CD4-positive, alpha-beta memory T cell (primary cell): ENCODE results near the gene PIEZO2. TPM values are rescaled to one million over a fixed set of nuclear protein-coding genes. Genes with fewer than 3 reads are reported as not detected.
"Not testable (repeated sequence)": the region's sequence is repeated elsewhere in the genome, so short reads cannot be mapped to it uniquely, and the experiment has no call there.

ENCODE experiments used
- CTCF ChIA-PET: fragments of 350-600 bp; sonication (Branson Sonifier 250); formaldehyde crosslinking; loops from one replicate; lab custom pipeline; 2021; ENCODE audit warnings: inconsistent platforms; ENCODE audit not compliant: partially characterized antibody; lab: Charles Lee
- POLR2A ChIA-PET: fragments of 350-600 bp; sonication (Branson Sonifier 250); formaldehyde crosslinking; loops from one replicate; lab custom pipeline; 2021; ENCODE audit not compliant: partially characterized antibody; lab: Charles Lee
- DNase-seq, 5 donors: peaks; one replicate each; pipeline versions ENCODE4 v3.0.0 to v3.0.0-alpha.2; 2020 to 2022; ENCODE audit warnings: mixed read lengths in 1 of 5
- H3K27ac ChIP-seq: one replicate; pipeline ENCODE4 v1.7.0; 2013; ENCODE audit warnings: low read depth, low read length
- H3K27me3 ChIP-seq: 2 replicates; pipeline ENCODE4 v1.7.0; 2013; ENCODE audit warnings: mild to moderate bottlenecking, low read length, moderate library complexity; ENCODE audit not compliant: insufficient read depth
- H3K36me3 ChIP-seq: 2 replicates; pipeline ENCODE4 v1.7.0; 2013; ENCODE audit warnings: mild to moderate bottlenecking, low read length, moderate library complexity; ENCODE audit not compliant: insufficient read depth
- H3K4me1 ChIP-seq: 2 replicates; pipeline ENCODE4 v1.7.0; 2013; ENCODE audit warnings: mild to moderate bottlenecking, low read length, moderate library complexity; ENCODE audit not compliant: insufficient read depth
- H3K4me3 ChIP-seq, 2 donors: one replicate each; pipeline ENCODE4 v1.7.0; 2013; ENCODE audit warnings: low read length in 2 of 2, mild to moderate bottlenecking in 1 of 2
- H3K9me3 ChIP-seq, 2 donors: one replicate each; pipeline ENCODE4 v1.7.0; 2013; ENCODE audit warnings: low read length in 2 of 2, control low read depth in 1 of 2; ENCODE audit not compliant: control insufficient read depth in 1 of 2
- H3K27ac Mint-ChIP-seq, 7 donors: one replicate each; pipeline ENCODE4 v1.8.0; 2020 to 2021; ENCODE audit warnings: mixed read lengths in 7 of 7, mild to moderate bottlenecking in 6 of 7, inconsistent platforms in 3 of 7, moderate library complexity in 3 of 7
- H3K27me3 Mint-ChIP-seq, 2 donors: one replicate each; pipeline ENCODE4 v1.8.0; 2020 to 2021; ENCODE audit warnings: mixed read lengths in 2 of 2
- H3K36me3 Mint-ChIP-seq, 2 donors: one replicate each; pipeline ENCODE4 v1.8.0; 2020 to 2021; ENCODE audit warnings: mixed read lengths in 2 of 2, inconsistent platforms in 1 of 2, mild to moderate bottlenecking in 1 of 2
- H3K4me1 Mint-ChIP-seq, 4 donors: one replicate each; pipeline ENCODE4 v1.8.0; 2020 to 2021; ENCODE audit warnings: mixed read lengths in 4 of 4, mild to moderate bottlenecking in 1 of 4
- H3K4me3 Mint-ChIP-seq, 8 donors: one replicate each; pipeline ENCODE4 v1.8.0; 2020 to 2021; ENCODE audit warnings: mixed read lengths in 8 of 8, mild to moderate bottlenecking in 7 of 8, moderate library complexity in 6 of 8, inconsistent platforms in 3 of 8
- H3K9me3 Mint-ChIP-seq, 8 donors: one replicate each; pipeline ENCODE4 v1.8.0; 2020 to 2021; ENCODE audit warnings: mixed read lengths in 8 of 8, mild to moderate bottlenecking in 5 of 8, inconsistent platforms in 3 of 8, moderate library complexity in 1 of 8
- intact Hi-C: fragments of 100-400 bp; cut with micrococcal nuclease; formaldehyde crosslinking; loops from one replicate; pipeline ENCODE4 v1.15.1; 2023
- polyA plus RNA-seq, 2 donors: library from polyadenylated mRNA; unstranded; fragments of 300-500 nt; fragmentation: Illumina TruSeq; gene quantifications; one replicate each; pipeline ENCODE4 v1.2.3, GENCODE V29; 2021
- total RNA-seq, 2 experiments: library from RNA; stranded (reverse); gene quantifications; one replicate each; pipeline ENCODE4 v1.2.3, GENCODE V29; 2021

Gene PIEZO2
- total and polyA plus RNA-seq, 4 experiments from 2014 or later = not detected

DNA sequence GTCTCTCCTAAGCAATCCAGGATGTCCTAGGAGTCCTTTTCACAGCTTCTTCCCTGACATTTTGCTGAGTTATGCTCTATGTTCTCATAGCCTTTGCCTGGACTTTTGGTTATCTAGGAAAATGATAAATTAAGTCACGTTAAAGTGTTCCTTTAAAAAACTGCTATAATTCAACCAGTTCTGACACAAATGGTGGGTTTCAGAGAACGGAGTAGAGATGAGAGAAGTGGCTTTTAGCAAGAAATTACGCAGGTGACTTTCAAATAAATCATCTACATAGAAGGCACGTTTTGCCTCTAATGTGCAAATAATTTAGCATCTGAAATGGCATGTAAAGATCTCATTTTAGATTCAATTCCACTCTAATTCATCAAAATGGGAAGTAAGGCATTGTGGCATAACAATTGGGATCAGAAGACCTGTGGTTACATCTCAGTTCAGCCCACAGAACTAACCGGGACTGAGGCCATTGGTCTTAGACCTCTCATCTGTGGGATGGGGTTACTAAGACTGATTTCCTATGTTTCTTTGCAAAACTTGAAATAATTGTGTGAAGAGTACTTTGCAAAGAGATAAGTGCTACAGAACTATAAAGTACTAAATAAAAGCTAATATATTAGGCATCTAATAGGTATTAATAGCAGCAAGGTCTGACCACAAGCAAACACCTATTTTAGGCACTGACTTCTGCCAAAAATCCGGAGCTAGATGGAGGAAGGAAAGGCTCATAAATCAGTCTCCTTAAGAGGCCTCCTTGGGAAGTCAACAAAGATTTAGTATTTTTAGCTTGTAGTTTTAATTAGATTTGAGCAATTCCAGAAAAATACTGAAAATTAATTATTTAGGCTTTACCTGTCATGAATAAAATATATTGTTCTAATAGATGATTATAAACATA lies 211.4 kb downstream of the PIEZO2 start:
- no peak overlapping the region for H3K4me3 ChIP-seq
- no peak overlapping the region for H3K27ac ChIP-seq
- H3K4me1 ChIP-seq = no peaks in the 10 kb centered on the region
- CTCF ChIA-PET = no interaction called here
- intact Hi-C loops = loop anchor here (10.0 kb wide), 1 partner anchor 57 kb away; no protein-coding TSS in a partner anchor
- peaks cover 0 to 2% of the 10 kb centered on the region in 2 donors for H3K36me3 Mint-ChIP-seq
- no peaks in the 10 kb centered on the region for H3K4me1 Mint-ChIP-seq
- H3K36me3 ChIP-seq = no peaks in the 10 kb centered on the region
- peaks cover 0 to 3% of the 10 kb centered on the region in 2 donors for H3K27me3 Mint-ChIP-seq
- POLR2A ChIA-PET = no interaction called here
- H3K9me3 ChIP-seq = no peaks in the 10 kb centered on the region
- H3K27me3 ChIP-seq = no peaks in the 10 kb centered on the region
- no peak overlapping the region for H3K27ac Mint-ChIP-seq
- no peak overlapping the region for H3K4me3 Mint-ChIP-seq
- H3K9me3 Mint-ChIP-seq = peaks cover 3 to 16% (median 5%) of the 10 kb centered on the region in 8 donors
- DNase-seq = no peak

DNA sequence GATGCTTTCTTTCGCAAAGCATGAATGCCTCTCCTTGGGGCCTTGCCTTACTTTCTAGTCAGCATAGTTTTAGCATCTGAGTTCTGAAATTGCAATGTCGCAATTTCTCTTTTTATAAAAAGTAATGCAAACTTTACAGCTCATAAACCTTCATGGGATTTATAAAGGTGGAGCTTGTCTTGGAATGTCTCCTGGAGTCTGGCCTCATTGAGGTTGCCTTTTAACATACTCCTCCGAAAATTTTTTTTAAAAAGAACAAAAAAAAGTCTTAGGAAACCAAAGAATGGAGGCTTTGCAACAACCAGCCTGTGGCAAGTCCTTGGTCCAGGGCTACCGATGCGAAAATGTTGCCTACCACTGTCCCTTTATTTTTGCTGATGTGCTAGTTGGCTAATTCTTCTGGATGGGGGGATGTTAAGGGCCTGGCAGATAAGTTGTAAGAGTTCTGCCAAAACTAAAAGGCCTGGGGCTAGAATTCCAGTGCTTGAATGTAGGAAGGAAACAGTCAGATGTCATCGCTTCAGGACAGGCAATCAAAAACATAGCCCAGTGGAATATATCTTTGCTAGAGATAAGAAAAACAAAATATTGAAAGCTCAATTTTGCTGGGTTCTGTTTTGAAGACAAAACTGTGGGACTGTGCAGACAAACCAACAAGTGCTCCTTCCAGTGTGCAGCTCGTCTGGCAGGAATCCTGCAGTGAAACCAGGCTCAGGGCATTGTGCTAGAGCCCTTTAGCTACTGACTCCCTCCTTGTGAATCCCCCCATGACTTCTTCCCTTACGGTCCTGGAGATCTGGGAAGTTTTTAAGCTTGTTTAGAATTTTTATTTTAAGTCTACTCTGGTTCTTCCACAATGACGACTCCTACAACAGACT lies 213.0 kb downstream of the PIEZO2 start:
- ChIA-PET CTCF (no interaction called here), POLR2A (no interaction called here)
- DNase-seq = no peak
- Histone ChIP-seq H3K4me3 (no peak overlapping the region), H3K36me3 (no peaks in the 10 kb centered on the region), H3K9me3 (no peaks in the 10 kb centered on the region), H3K4me1 (no peaks in the 10 kb centered on the region), H3K27me3 (no peaks in the 10 kb centered on the region), H3K27ac (no peak overlapping the region)
- peaks cover 2 to 3% of the 10 kb centered on the region in 2 donors for H3K27me3 Mint-ChIP-seq
- H3K27ac Mint-ChIP-seq = no peak overlapping the region
- intact Hi-C loops = loop anchor here (10.0 kb wide), 1 partner anchor 58 kb away; no protein-coding TSS in a partner anchor
- H3K36me3 Mint-ChIP-seq = no peaks in the 10 kb centered on the region
- no peaks in the 10 kb centered on the region for H3K4me1 Mint-ChIP-seq
- H3K4me3 Mint-ChIP-seq = no peak overlapping the region
- peaks cover 0 to 6% (median 1%) of the 10 kb centered on the region in 8 donors for H3K9me3 Mint-ChIP-seq

GRCh38 chr18:10935588-10935987 lies 213.8 kb downstream of the PIEZO2 start:
- Mint-ChIP-seq H3K9me3 (peaks cover 0 to 6% (median 0%) of the 10 kb centered on the region in 8 donors), H3K4me1 (no peaks in the 10 kb centered on the region), H3K36me3 (no peaks in the 10 kb centered on the region), H3K27me3 (peaks cover 2 to 3% of the 10 kb centered on the region in 2 donors), H3K4me3 (no peak overlapping the region), H3K27ac (no peak overlapping the region)
- intact Hi-C loops = loop anchor here (10.0 kb wide), 1 partner anchor 59 kb away; no protein-coding TSS in a partner anchor
- Histone ChIP-seq H3K4me1 (no peaks in the 10 kb centered on the region), H3K27ac (no peak overlapping the region), H3K9me3 (no peaks in the 10 kb centered on the region), H3K4me3 (no peak overlapping the region), H3K36me3 (no peaks in the 10 kb centered on the region), H3K27me3 (no peaks in the 10 kb centered on the region)
- POLR2A ChIA-PET = no interaction called here
- no peak for DNase-seq
- CTCF ChIA-PET = no interaction called here

DNA sequence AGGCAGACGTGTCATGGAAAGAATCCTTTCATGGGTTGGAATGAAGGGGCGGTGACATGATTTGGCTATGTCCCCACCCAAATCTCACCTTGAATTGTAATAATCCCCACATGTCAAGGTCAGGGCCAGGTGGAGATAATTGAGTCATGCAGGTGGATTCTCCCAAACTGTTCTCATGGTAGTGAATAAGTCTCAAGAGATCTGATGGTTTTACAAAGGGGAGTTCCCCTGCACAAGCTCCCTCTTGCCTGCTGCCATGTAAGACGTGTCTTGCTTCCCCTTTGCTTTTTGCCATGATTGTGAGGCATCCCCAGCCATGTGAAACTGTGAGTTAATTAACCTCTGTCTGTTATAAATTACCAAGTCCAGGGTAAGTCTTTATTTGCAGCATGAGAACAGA lies 215.7 kb downstream of the PIEZO2 start:
- H3K36me3 ChIP-seq, DNase-seq, H3K27me3 Mint-ChIP-seq, H3K4me3 Mint-ChIP-seq, H3K27me3 ChIP-seq, H3K27ac ChIP-seq, H3K4me3 ChIP-seq, CTCF ChIA-PET, POLR2A ChIA-PET, H3K27ac Mint-ChIP-seq, H3K36me3 Mint-ChIP-seq, H3K4me1 ChIP-seq, H3K9me3 ChIP-seq, H3K4me1 Mint-ChIP-seq, H3K9me3 Mint-ChIP-seq: not testable (repeated sequence)
- intact Hi-C loops = loop anchor here (10.0 kb wide), 1 partner anchor 61 kb away; no protein-coding TSS in a partner anchor

DNA sequence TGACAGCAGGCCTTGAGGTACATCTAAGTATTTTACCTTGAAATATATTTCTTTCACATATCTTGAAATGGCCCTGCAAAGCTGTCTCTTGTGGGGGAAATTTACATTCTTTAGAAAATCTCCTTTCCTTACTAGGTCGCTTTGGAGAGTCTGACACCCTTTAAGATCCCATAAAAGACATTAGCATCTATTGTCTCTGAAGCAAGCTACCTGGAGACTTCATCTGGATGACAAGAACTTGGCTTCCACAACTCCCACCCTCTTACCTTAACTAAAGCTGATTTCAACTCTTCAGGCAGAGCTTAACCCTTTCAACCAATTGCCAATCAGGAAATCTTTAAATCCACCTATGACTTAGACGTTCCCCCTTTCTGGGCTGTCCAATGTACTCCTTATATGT lies 219.3 kb downstream of the PIEZO2 start:
- ChIA-PET CTCF (no interaction called here), POLR2A (no interaction called here)
- Histone ChIP-seq H3K9me3 (no peaks in the 10 kb centered on the region), H3K4me1 (no peaks in the 10 kb centered on the region), H3K27ac (no peak overlapping the region), H3K4me3 (no peak overlapping the region), H3K27me3 (no peaks in the 10 kb centered on the region), H3K36me3 (no peaks in the 10 kb centered on the region)
- DNase-seq = no peak
- no peaks in the 10 kb centered on the region for H3K36me3 Mint-ChIP-seq
- peaks cover 0 to 7% of the 10 kb centered on the region in 2 donors for H3K27me3 Mint-ChIP-seq
- H3K4me3 Mint-ChIP-seq = no peak overlapping the region
- H3K4me1 Mint-ChIP-seq = no peaks in the 10 kb centered on the region
- H3K27ac Mint-ChIP-seq = no peak overlapping the region
- peaks cover 0 to 5% (median 0%) of the 10 kb centered on the region in 8 donors for H3K9me3 Mint-ChIP-seq
- intact Hi-C loops = loop anchor here (10.0 kb wide), 1 partner anchor 65 kb away; no protein-coding TSS in a partner anchor

DNA sequence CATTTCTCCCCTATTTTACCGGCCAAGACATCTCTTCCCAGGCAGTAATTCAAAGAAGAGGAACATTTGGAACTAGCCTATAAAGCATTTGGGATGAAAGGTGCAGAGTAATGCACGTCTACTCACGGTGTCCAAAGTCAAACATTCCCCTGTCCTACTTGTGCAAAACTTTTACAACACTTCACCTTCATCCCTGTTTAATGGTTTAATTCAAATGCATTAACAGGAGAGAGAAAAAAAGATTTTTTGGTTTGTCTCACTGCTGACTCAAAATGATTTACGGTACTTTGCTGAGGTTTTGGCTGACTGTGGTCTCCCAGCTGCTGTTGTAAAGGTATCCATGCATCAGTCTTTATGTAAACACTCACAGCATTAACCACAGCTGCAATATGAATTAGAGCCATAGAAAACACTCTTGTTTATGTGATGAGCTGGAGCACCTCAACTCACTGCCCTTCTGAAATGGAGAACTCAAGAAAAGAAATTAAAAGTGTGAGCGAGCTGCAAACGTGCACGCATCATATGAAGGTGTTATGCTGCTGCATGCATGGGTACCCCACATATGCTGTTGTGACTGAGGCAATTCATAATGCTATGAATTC lies 220.5 kb downstream of the PIEZO2 start:
- no peaks in the 10 kb centered on the region for H3K27me3 ChIP-seq
- H3K27ac ChIP-seq = no peak overlapping the region
- H3K4me1 ChIP-seq = no peaks in the 10 kb centered on the region
- DNase-seq = no peak
- no peak overlapping the region for H3K4me3 Mint-ChIP-seq
- CTCF ChIA-PET = no interaction called here
- H3K36me3 Mint-ChIP-seq = no peaks in the 10 kb centered on the region
- no peak overlapping the region for H3K27ac Mint-ChIP-seq
- H3K4me1 Mint-ChIP-seq = no peaks in the 10 kb centered on the region
- intact Hi-C loops = no loop called here
- peaks cover 0 to 7% of the 10 kb centered on the region in 2 donors for H3K27me3 Mint-ChIP-seq
- H3K9me3 Mint-ChIP-seq = no peaks in the 10 kb centered on the region
- H3K4me3 ChIP-seq = no peak overlapping the region
- no peaks in the 10 kb centered on the region for H3K36me3 ChIP-seq
- H3K9me3 ChIP-seq = no peaks in the 10 kb centered on the region
- POLR2A ChIA-PET = no interaction called here
